ENCODE measurements around the gene DSCAML1. TPM values are rescaled to one million over a fixed set of nuclear protein-coding genes. Genes with fewer than 3 reads are reported as not detected.

The DSCAML1 gene
- total and polyA plus RNA-seq, 3 donors from 2014 or later: 1.6 to 6.1 (median 3.0) TPM

DNA sequence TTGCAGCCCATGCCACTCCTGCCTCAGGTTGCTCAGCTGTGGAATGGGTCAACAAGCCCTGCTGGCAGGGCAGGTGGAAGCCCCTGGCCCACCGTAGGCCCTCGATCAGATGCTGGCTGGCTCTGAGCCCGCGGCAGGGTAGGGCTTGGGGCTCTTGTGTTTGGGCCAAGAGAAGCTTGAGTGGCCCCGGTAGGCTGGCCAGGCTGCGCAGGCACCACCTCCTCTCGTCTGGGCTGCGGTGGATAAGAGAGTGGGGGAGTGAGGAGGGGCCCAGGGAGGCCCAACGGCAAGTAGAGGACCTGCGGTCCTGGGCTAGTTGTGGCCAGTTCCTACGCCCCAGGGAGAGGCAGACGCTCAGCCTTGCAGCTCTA is 354.2 kb downstream of the DSCAML1 start:
- Histone ChIP-seq H3K4me1 (no peaks in the 10 kb centered on the region), H3K27ac (no peak overlapping the region), H3K27me3 (no peaks in the 10 kb centered on the region), H3K9me3 (no peaks in the 10 kb centered on the region), H3K4me3 (no peak overlapping the region), H3K36me3 (ENCODE audit: low read depth, missing control alignments) (no peaks in the 10 kb centered on the region)
- intact Hi-C loops (cut with DNase I; ENCODE audit: low total_unique reads): loop anchor here (5.0 kb wide), 1 partner anchor 374 kb away; no protein-coding TSS in a partner anchor
- DNase-seq: no peak
- TF ChIP-seq, protein P1, sequence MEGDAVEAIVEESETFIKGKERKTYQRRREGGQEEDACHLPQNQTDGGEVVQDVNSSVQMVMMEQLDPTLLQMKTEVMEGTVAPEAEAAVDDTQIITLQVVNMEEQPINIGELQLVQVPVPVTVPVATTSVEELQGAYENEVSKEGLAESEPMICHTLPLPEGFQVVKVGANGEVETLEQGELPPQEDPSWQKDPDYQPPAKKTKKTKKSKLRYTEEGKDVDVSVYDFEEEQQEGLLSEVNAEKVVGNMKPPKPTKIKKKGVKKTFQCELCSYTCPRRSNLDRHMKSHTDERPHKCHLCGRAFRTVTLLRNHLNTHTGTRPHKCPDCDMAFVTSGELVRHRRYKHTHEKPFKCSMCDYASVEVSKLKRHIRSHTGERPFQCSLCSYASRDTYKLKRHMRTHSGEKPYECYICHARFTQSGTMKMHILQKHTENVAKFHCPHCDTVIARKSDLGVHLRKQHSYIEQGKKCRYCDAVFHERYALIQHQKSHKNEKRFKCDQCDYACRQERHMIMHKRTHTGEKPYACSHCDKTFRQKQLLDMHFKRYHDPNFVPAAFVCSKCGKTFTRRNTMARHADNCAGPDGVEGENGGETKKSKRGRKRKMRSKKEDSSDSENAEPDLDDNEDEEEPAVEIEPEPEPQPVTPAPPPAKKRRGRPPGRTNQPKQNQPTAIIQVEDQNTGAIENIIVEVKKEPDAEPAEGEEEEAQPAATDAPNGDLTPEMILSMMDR (IDR thresholded peaks at IDR 0.05): no peak
- no peak for TF ChIP-seq POLR2A (IDR thresholded peaks at IDR 0.05)
- WGBS, 2 donors: 83% methylated on average over 12 of the region's 12 CpGs; no CpG with 5 or more reads in 1 of the 2 donors

GRCh38 chr11:117442049-117442868 is 354.8 kb downstream of the DSCAML1 start:
- Histone ChIP-seq H3K4me3 (no peak overlapping the region), H3K27ac (no peak overlapping the region), H3K36me3 (ENCODE audit: low read depth, missing control alignments) (no peaks in the 10 kb centered on the region), H3K27me3 (no peaks in the 10 kb centered on the region), H3K9me3 (no peaks in the 10 kb centered on the region), H3K4me1 (no peaks in the 10 kb centered on the region)
- intact Hi-C loops (cut with DNase I; ENCODE audit: low total_unique reads): loop anchor here (5.0 kb wide), 1 partner anchor 375 kb away; no protein-coding TSS in a partner anchor
- no peak for DNase-seq
- no peak for TF ChIP-seq POLR2A (IDR thresholded peaks at IDR 0.05)
- TF ChIP-seq, protein P1 (IDR thresholded peaks at IDR 0.05): no peak
- 75 to 78% methylated on average over 14 to 16 of the region's 16 CpGs for WGBS, 2 donors

GRCh38 chr11:117441146-117441975 is 355.7 kb downstream of the DSCAML1 start:
- H3K27ac ChIP-seq: no peak overlapping the region
- no peak overlapping the region for H3K4me3 ChIP-seq
- no peaks in the 10 kb centered on the region for H3K9me3 ChIP-seq
- WGBS, 2 donors: 85 to 91% methylated on average over 12 to 14 of the region's 14 CpGs
- TF ChIP-seq, protein P1 (IDR thresholded peaks at IDR 0.05): no peak
- TF ChIP-seq POLR2A (IDR thresholded peaks at IDR 0.05): no peak
- intact Hi-C loops (cut with DNase I; ENCODE audit: low total_unique reads): loop anchor here (5.0 kb wide), 1 partner anchor 376 kb away; no protein-coding TSS in a partner anchor
- H3K4me1 ChIP-seq: no peaks in the 10 kb centered on the region
- no peaks in the 10 kb centered on the region for H3K36me3 ChIP-seq (ENCODE audit: low read depth, missing control alignments)
- no peak for DNase-seq
- no peaks in the 10 kb centered on the region for H3K27me3 ChIP-seq

DNA sequence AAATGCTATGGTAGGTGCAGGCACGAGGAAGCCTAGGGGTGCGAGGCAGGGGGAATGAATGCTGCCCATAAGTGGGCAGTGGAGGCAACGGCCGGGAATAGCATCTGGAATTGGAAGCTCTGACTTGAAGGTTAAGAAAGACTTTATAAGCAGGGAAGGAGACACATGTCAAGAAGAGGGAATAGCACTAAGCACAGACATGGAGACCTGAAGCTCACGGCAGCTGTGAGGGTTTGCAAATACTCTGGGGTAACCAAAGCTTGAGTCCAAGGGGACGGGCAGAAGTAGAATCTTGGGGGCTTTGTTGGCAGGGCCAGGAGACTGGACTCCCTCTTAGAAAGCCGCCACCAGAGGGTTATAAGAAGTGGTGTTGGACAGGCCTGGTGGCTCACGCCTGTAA is 356.8 kb downstream of the DSCAML1 start:
- intact Hi-C loops (cut with DNase I; ENCODE audit: low total_unique reads): loop anchor here (5.0 kb wide), 1 partner anchor 377 kb away; no protein-coding TSS in a partner anchor
- no peaks in the 10 kb centered on the region for H3K9me3 ChIP-seq
- 84 to 95% methylated on average over 8 of the region's 8 CpGs for WGBS, 2 donors
- no peaks in the 10 kb centered on the region for H3K36me3 ChIP-seq (ENCODE audit: low read depth, missing control alignments)
- no peak overlapping the region for H3K4me3 ChIP-seq
- H3K4me1 ChIP-seq: no peaks in the 10 kb centered on the region
- no peak overlapping the region for H3K27ac ChIP-seq
- DNase-seq: no peak
- no peak for TF ChIP-seq POLR2A (IDR thresholded peaks at IDR 0.05)
- TF ChIP-seq, protein P1 (IDR thresholded peaks at IDR 0.05): no peak
- no peaks in the 10 kb centered on the region for H3K27me3 ChIP-seq

Data from testis (tissue), 3 donors.